Right lobe of liver (tissue), 6 donors: ENCODE measurements around the gene SLC9A6. TPM values are rescaled to one million over a fixed set of nuclear protein-coding genes. Genes with fewer than 3 reads are reported as not detected.

Experiments
- ATAC-seq, 4 donors: fragments of 200-7000 bp; cut with Tn5 transposase; one replicate each; pipeline ENCODE4 v1.9.1; 2020; ENCODE audit warnings: mild to moderate bottlenecking in 4 of 4, moderate library complexity in 4 of 4
- DNase-seq, 3 donors: peaks; one replicate each; pipeline ENCODE4 v3.0.0-alpha.2; 2020
- H3K27ac ChIP-seq, 3 donors: fragments of 200-600 bp; one replicate each; pipeline ENCODE4 v1.8.0; 2022
- H3K27me3 ChIP-seq, 2 donors: fragments of 200-600 bp; one replicate each; pipeline ENCODE4 v1.8.0; 2022
- H3K36me3 ChIP-seq, 4 donors: fragments of 200-600 bp; sonication (generic) in 1 of 4; one replicate each; pipeline versions ENCODE4 v1.5.1 to v1.8.0; 2017 to 2022; ENCODE audit warnings: control low read depth in 1 of 4
- H3K4me1 ChIP-seq, 4 donors: fragments of 200-600 bp; sonication (generic) in 1 of 4; one replicate each; pipeline versions ENCODE4 v1.5.1 to v1.8.0; 2017 to 2022; ENCODE audit warnings: control low read depth in 1 of 4
- H3K4me3 ChIP-seq, 3 donors: fragments of 200-600 bp; one replicate each; pipeline ENCODE4 v1.8.0; 2022
- H3K9me3 ChIP-seq, 4 donors: fragments of 200-600 bp; sonication (generic) in 1 of 4; one replicate each; pipeline versions ENCODE4 v1.5.1 to v1.8.0; 2017 to 2022; ENCODE audit warnings: control low read depth in 1 of 4
- CTCF ChIP-seq, 4 donors: fragments of 200-600 bp in 3 of 4; fragments of 450-650 bp in 1 of 4; IDR thresholded peaks; one replicate each; pipeline versions ENCODE4 v1.5.1 to v1.8.0; 2016 to 2022; ENCODE audit warnings: antibody characterized with exemption in 4 of 4, mild to moderate bottlenecking in 2 of 4
- POLR2A ChIP-seq: fragments of 450-650 bp; IDR thresholded peaks from one replicate; pipeline ENCODE4 v1.6.1; 2017; ENCODE audit warnings: antibody characterized with exemption, mild to moderate bottlenecking
- WGBS: methylation state at CpG from one replicate; pipeline ENCODE4 v1.1.6; 2018; ENCODE audit warnings: low coverage, low lambda C conversion rate; ENCODE audit not compliant: insufficient coverage; ENCODE audit errors: missing lambda C conversion rate; 5-methylcytosine and 5-hydroxymethylcytosine counted together
- intact Hi-C, 2 donors: fragments of 100-400 bp; cut with DNase I; formaldehyde crosslinking; loops; one replicate each; pipeline versions ENCODE4 v1.11.2 to v1.14.1; 2022
- total RNA-seq, 6 experiments: library from RNA; depleted of rRNA in 2 of 6; stranded (reverse); fragments of >200 nt in 2 of 6; fragmentation: NEBNext Ultra II Directional in 3 of 6; extraction: Animal tissue kit (Norgen Biotek cat#: 25700) in 3 of 6; gene quantifications; one replicate each; pipeline versions ENCODE4 v1.1.0 to v1.2.4, GENCODE V29; 2016 to 2023
- donor health status: DM: no; HTN: yes; CAD: no.
- donor health status: DM: no; HTN: no; CAD: no.
- donor health status: DM: no; HTN: no; CAD: no.
- donor health status: DM: no; HTN: yes; CAD: no.
- donor health status: DM: no; HTN: yes; CAD: no.

SLC9A6 gene
- total RNA-seq, 6 experiments from 2014 or later, result 3.6 to 7.6 (median 4.9) TPM

- Histone ChIP-seq H3K4me1 (peaks cover 0 to 8% (median 0%) of the 10 kb centered on the region in 4 donors), H3K27me3 (no peaks in the 10 kb centered on the region), H3K36me3 (no peaks in the 10 kb centered on the region), H3K4me3 (peak within 1 kb of the TSS; percentile 50 to 73 (median 66)), H3K9me3 (no peaks in the 10 kb centered on the region), H3K27ac (peak within 1 kb of the TSS; percentile 56 to 84 (median 63))
- 32% methylated on average over 45 of the region's 65 CpGs for whole genome bisulfite sequencing
- peak; percentile 90 to 91 (median 91) for ATAC-seq
- TF ChIP-seq CTCF (IDR thresholded peaks at IDR 0.05), result peak in 1 of 4 donors; percentile 12
- peak; percentile 24 for TF ChIP-seq POLR2A
- DNase-seq, result peak; percentile 86 to 89 (median 87)
- intact Hi-C loops, result no loop called here
Measured at GRCh38 chrX:135973548-135974278, 11.5 kb upstream of the SLC9A6 start, which contains the start of gene MMGT1. MMGT1 (minus strand) TSS chrX:135973988; CDS start chrX:135973675, 313 bp downstream.

- Histone ChIP-seq H3K9me3 (no peaks in the 10 kb centered on the region), H3K27ac (no peak overlapping the region), H3K4me3 (peak overlapping the region in 1 of 3 donors; percentile 29), H3K4me1 (peaks cover 0 to 8% (median 0%) of the 10 kb centered on the region in 4 donors), H3K36me3 (no peaks in the 10 kb centered on the region), H3K27me3 (no peaks in the 10 kb centered on the region)
- intact Hi-C loops, result no loop called here
- DNase-seq, result peak; percentile 80 to 86 (median 84)
- TF ChIP-seq CTCF (IDR thresholded peaks at IDR 0.05) (no peak), POLR2A (no peak)
- ATAC-seq, result peak; percentile 81 to 86 (median 84)
- 25% methylated on average over 28 of the region's 32 CpGs for WGBS
Measured at GRCh38 chrX:135974279-135974856, 10.9 kb upstream of the SLC9A6 start.

GRCh38 chrX:135975421-135975820 is 9.8 kb upstream of the SLC9A6 start:
- Histone ChIP-seq H3K4me3 (no peak overlapping the region), H3K4me1 (peaks cover 0 to 8% (median 0%) of the 10 kb centered on the region in 4 donors), H3K9me3 (no peaks in the 10 kb centered on the region), H3K27me3 (no peaks in the 10 kb centered on the region), H3K27ac (no peak overlapping the region), H3K36me3 (no peaks in the 10 kb centered on the region)
- TF ChIP-seq POLR2A (no peak), CTCF (IDR thresholded peaks at IDR 0.05) (no peak)
- intact Hi-C loops, result no loop called here
- no peak for DNase-seq
- 71% methylated on average over 1 of the region's 1 CpG for WGBS
- no peak for ATAC-seq

- intact Hi-C loops, result no loop called here
- 66% methylated on average over 4 of the region's 4 CpGs for WGBS
Measured at GRCh38 chrX:135977611-135978010, 7.6 kb upstream of the SLC9A6 start.

More at GRCh38 chrX:135977611-135978010, 7.6 kb upstream of the SLC9A6 start:
- no peak for DNase-seq
- no peaks in the 10 kb centered on the region for H3K36me3 ChIP-seq
- no peak for TF ChIP-seq CTCF (IDR thresholded peaks at IDR 0.05)
- TF ChIP-seq POLR2A, result no peak
- no peak overlapping the region for H3K4me3 ChIP-seq
- H3K4me1 ChIP-seq, result peaks cover 0 to 2% (median 0%) of the 10 kb centered on the region in 4 donors
- ATAC-seq, result no peak
- H3K27ac ChIP-seq, result no peak overlapping the region
- no peaks in the 10 kb centered on the region for H3K27me3 ChIP-seq
- H3K9me3 ChIP-seq, result no peaks in the 10 kb centered on the region
